K562 (cell line): ENCODE measurements around the gene RNFT1. TPM values are rescaled to one million over a fixed set of nuclear protein-coding genes. Genes with fewer than 3 reads are reported as not detected.

Experiments
- ATAC-seq: fragments of 200-7000 bp; cut with Tn5 transposase; 3 replicates; pipeline ENCODE4 v1.9.1; 2020; ENCODE audit warnings: moderate library complexity
- BruUV-seq: library from RNA; stranded (reverse); fragments of 400-500 nt; replicated peaks from 2 replicates; lab custom pipeline; 2021; lab: Mats Ljungman, UMichigan
- CTCF ChIA-PET: fragments of 300-600 bp; formaldehyde crosslinking; extraction: SDS; loops from one replicate; lab custom pipeline; 2021; ENCODE audit warnings: low intra/inter-chr PET ratio; lab: Yijun Ruan, JAX
- POLR2A ChIA-PET: fragments of 300-600, 350-650 bp; sonication (Branson Sonifier 250); formaldehyde crosslinking; extraction: SDS; loops from one replicate; lab custom pipeline; 2021; ENCODE audit warnings: antibody characterized with exemption, inconsistent platforms; lab: Yijun Ruan, JAX
- DNase-seq, 4 experiments: peaks; one replicate each; pipeline versions ENCODE4 v3.0.0 to v3.0.0-alpha.2; 2011 to 2018; ENCODE audit warnings: low spot score in 3 of 4, mixed read lengths in 3 of 4; ENCODE audit errors: extremely low read depth in 1 of 4
- FAIRE-seq: peaks from 2 replicates; lab custom pipeline; 2011; peaks lifted over from hg19 to GRCh38; lab: Jason Lieb, UNC
- H2AFZ ChIP-seq: 2 replicates; pipeline ENCODE4 v1.6.0; 2011; ENCODE audit warnings: low read depth, low read length, control low read depth, inconsistent platforms
- H3K27ac ChIP-seq: fragments of 200-600 bp; 3 replicates; pipeline ENCODE4 v1.8.0; 2011; ENCODE audit warnings: low read depth, mild to moderate bottlenecking, control low read depth, inconsistent platforms, low read length, moderate library complexity, mixed read lengths; ENCODE audit errors: extremely low read depth
- H3K27me3 ChIP-seq, 2 experiments: fragments of 300-600 bp in 1 of 2; 2 replicates in 1 of 2; 3 replicates in 1 of 2; pipeline versions ENCODE4 v1.6.0 to v1.8.0; 2011; ENCODE audit warnings: inconsistent platforms in 2 of 2, low read length in 2 of 2, mild to moderate bottlenecking in 1 of 2, mixed read lengths in 1 of 2, moderate library complexity in 1 of 2; ENCODE audit not compliant: control insufficient read depth in 2 of 2, insufficient read depth in 2 of 2
- H3K36me3 ChIP-seq: fragments of 300-600 bp; 3 replicates; pipeline ENCODE4 v1.8.0; 2011; ENCODE audit warnings: mild to moderate bottlenecking, low read length, inconsistent platforms; ENCODE audit not compliant: control insufficient read depth, insufficient read depth
- H3K4me1 ChIP-seq, 2 experiments: fragments of 200-600 bp in 1 of 2; replicated peaks in 1 of 2; 2 replicates in 1 of 2; 3 replicates in 1 of 2; pipeline versions ENCODE4 v1.5.1 to v1.8.0; 2011; ENCODE audit warnings: inconsistent platforms in 2 of 2, low read length in 2 of 2, mild to moderate bottlenecking in 1 of 2, mixed read lengths in 1 of 2, moderate library complexity in 1 of 2; ENCODE audit not compliant: control insufficient read depth in 2 of 2, insufficient read depth in 2 of 2
- H3K4me2 ChIP-seq: 2 replicates; pipeline ENCODE4 v1.6.1; 2011; ENCODE audit warnings: low read length, control low read depth, inconsistent platforms, mixed read lengths; ENCODE audit not compliant: insufficient read depth
- H3K4me3 ChIP-seq: fragments of 200-600 bp; sonication (generic), shearing (Covaris generic); 2 replicates; pipeline ENCODE4 v1.5.1; 2016; ENCODE audit warnings: control low read depth, inconsistent platforms
- H3K79me2 ChIP-seq: fragments of 200-600 bp; 3 replicates; pipeline ENCODE4 v1.8.0; 2011; ENCODE audit warnings: low read length, inconsistent platforms; ENCODE audit not compliant: control insufficient read depth, insufficient read depth
- H3K9ac ChIP-seq, 2 experiments: 2 replicates each; pipeline versions ENCODE4 v1.6.0 to v1.6.1; 2011; ENCODE audit warnings: low read depth in 2 of 2, low read length in 2 of 2, control low read depth in 1 of 2, inconsistent platforms in 1 of 2, mild to moderate bottlenecking in 1 of 2, mixed read lengths in 1 of 2; ENCODE audit not compliant: insufficient read depth in 1 of 2
- H3K9me1 ChIP-seq: one replicate; pipeline ENCODE4 v1.6.0; 2011; ENCODE audit warnings: inconsistent platforms, mild to moderate bottlenecking, low read length, moderate library complexity; ENCODE audit not compliant: control insufficient read depth, insufficient read depth
- H3K9me3 ChIP-seq: replicated peaks from 2 replicates; pipeline ENCODE4 v1.5.1; 2011; ENCODE audit warnings: low read depth, low read length, inconsistent platforms; ENCODE audit not compliant: control insufficient read depth, insufficient read depth
- H4K20me1 ChIP-seq: replicated peaks from 2 replicates; pipeline ENCODE4 v1.6.1; 2011; ENCODE audit warnings: low read length, inconsistent platforms, mixed read lengths; ENCODE audit not compliant: control insufficient read depth, insufficient read depth
- EWSR1 ChIP-seq: fragments of 450-650 bp; IDR thresholded peaks from 2 replicates; pipeline ENCODE4 v1.6.1; 2018; ENCODE audit warnings: borderline replicate concordance, mild to moderate bottlenecking, low read depth, moderate library complexity; ENCODE audit not compliant: partially characterized antibody
- WGBS: fragments of 100-300 bp; shearing (Covaris generic); methylation state at CpG from one replicate; pipeline ENCODE4 v1.1.6; 2016; ENCODE audit warnings: low coverage, mixed read lengths; ENCODE audit not compliant: insufficient coverage; ENCODE audit errors: missing lambda C conversion rate; 5-methylcytosine and 5-hydroxymethylcytosine counted together
- in situ Hi-C: fragments of 300-500 bp; cut with MboI; formaldehyde crosslinking; loops from 4 replicates; pipeline ENCODE4 v1.15.0; 2018; ENCODE audit warnings: inconsistent platforms, mixed read lengths
- intact Hi-C: fragments of 100-400 bp; cut with micrococcal nuclease; formaldehyde crosslinking; loops from 2 replicates; pipeline ENCODE4 v1.14.2; 2022
- polyA plus RNA-seq, 8 experiments: library from polyadenylated mRNA; depleted of rRNA in 4 of 8; stranded (reverse) in 5 of 8; unstranded in 3 of 8; fragments of >200 nt; fragmentation: Nextera tagmentation in 2 of 8; fragmentation: Illumina TruSeq in 1 of 8; extraction: Ambion mirVana in 2 of 8; extraction: Trizol in 1 of 8; gene quantifications; 2 replicates each; pipeline versions ENCODE4 v1.2.1 to v1.2.3, GENCODE V29; 2011 to 2014; ENCODE audit warnings: inconsistent platforms in 1 of 8, missing spikeins in 1 of 8
- total RNA-seq, 7 experiments: library from RNA; depleted of rRNA in 6 of 7; stranded (reverse); fragments of >200 nt in 6 of 7; fragmentation: Illumina TruSeq in 2 of 7; extraction: Trizol in 2 of 7; gene quantifications; 2 replicates each; pipeline versions ENCODE4 v1.2.1 to v1.2.3, GENCODE V29; 2011 to 2021; ENCODE audit warnings: low replicate concordance in 1 of 7
- TF ChIP-seq, protein P1 (sequence below), 2 experiments: fragments of 450-650 bp; IDR thresholded peaks; 2 replicates each; pipeline ENCODE4 v1.6.1; 2018; ENCODE audit warnings: mild to moderate bottlenecking in 2 of 2, low read depth in 1 of 2; ENCODE audit not compliant: partially characterized antibody in 2 of 2
- TF ChIP-seq, protein P2 (sequence below): fragments of 450-650 bp; IDR thresholded peaks from 2 replicates; pipeline ENCODE4 v1.6.1; 2016
- TF ChIP-seq, protein P3 (sequence below), 3 experiments: fragments of 200-800 bp in 1 of 3; fragments of 250-450 bp in 1 of 3; fragments of 450-650 bp in 1 of 3; sonication (Bioruptor Pico) in 1 of 3; sonication (Bioruptor generic) in 1 of 3; formaldehyde crosslinking in 1 of 3; IDR thresholded peaks; 2 replicates each; pipeline versions ENCODE4 v1.6.1 to v1.8.0; 2016 to 2022; ENCODE audit warnings: mild to moderate bottlenecking in 2 of 3, missing genetic modification characterization in 2 of 3, missing compliant biosample characterization in 1 of 3, moderate library complexity in 1 of 3

The RNFT1 gene
- total and polyA plus RNA-seq, 9 of the 15 experiments (the other 6 are each of a cell fraction or from before 2014, with no cell fraction given) = 15.8 to 61.3 (median 23.5) TPM

DNA sequence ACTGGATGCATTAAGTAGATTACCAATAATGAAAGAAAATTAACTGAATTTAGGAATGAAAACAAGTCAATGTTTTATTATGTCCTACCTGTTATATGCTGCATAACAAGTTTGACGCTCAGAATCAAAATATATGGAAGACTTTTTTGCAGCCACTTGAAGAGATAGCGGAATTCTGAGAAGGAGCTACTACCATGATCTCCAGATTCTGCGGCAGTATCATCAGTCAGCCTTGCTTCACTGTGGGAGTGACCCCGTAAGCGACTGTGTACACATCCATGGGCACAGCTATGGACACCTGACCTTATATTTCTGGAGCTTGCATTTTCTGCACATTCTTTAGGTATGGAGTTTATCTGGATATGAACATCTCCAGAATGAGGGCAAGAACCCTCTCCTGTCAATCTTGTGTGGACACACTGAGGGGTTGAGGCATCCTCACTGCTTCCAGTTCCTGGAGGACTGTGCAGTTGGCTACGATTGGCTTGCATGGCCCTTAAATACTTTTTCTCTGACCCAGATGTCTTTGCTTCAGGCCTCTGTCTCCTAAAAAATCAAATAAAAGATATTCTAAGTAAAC is 1.7 kb downstream of the RNFT1 start:
- ChIA-PET POLR2A (interaction anchor here (0.6 kb wide), 1 partner anchor 255 kb away, joined by 3 read pairs; the partner anchor contains the start of genes PTRH2 and VMP1), CTCF (no interaction called here)
- peaks cover 9% of the 10 kb centered on the region; the same call in 1 of the 3 replicates for H3K36me3 ChIP-seq
- ATAC-seq (no peak), DNase-seq (no peak), FAIRE-seq (no peak)
- BruUV-seq = no TSS peak
- H3K27me3 ChIP-seq = no peaks in the 10 kb centered on the region
- H4K20me1 ChIP-seq = no peaks in the 10 kb centered on the region
- peaks cover 12% of the 10 kb centered on the region; the same call in 2 of the 3 replicates for H3K79me2 ChIP-seq
- no peaks in the 10 kb centered on the region for H3K9me3 ChIP-seq
- TF ChIP-seq, protein P1, sequence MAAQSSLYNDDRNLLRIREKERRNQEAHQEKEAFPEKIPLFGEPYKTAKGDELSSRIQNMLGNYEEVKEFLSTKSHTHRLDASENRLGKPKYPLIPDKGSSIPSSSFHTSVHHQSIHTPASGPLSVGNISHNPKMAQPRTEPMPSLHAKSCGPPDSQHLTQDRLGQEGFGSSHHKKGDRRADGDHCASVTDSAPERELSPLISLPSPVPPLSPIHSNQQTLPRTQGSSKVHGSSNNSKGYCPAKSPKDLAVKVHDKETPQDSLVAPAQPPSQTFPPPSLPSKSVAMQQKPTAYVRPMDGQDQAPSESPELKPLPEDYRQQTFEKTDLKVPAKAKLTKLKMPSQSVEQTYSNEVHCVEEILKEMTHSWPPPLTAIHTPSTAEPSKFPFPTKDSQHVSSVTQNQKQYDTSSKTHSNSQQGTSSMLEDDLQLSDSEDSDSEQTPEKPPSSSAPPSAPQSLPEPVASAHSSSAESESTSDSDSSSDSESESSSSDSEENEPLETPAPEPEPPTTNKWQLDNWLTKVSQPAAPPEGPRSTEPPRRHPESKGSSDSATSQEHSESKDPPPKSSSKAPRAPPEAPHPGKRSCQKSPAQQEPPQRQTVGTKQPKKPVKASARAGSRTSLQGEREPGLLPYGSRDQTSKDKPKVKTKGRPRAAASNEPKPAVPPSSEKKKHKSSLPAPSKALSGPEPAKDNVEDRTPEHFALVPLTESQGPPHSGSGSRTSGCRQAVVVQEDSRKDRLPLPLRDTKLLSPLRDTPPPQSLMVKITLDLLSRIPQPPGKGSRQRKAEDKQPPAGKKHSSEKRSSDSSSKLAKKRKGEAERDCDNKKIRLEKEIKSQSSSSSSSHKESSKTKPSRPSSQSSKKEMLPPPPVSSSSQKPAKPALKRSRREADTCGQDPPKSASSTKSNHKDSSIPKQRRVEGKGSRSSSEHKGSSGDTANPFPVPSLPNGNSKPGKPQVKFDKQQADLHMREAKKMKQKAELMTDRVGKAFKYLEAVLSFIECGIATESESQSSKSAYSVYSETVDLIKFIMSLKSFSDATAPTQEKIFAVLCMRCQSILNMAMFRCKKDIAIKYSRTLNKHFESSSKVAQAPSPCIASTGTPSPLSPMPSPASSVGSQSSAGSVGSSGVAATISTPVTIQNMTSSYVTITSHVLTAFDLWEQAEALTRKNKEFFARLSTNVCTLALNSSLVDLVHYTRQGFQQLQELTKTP (IDR thresholded peaks at IDR 0.05; ENCODE audit: low read depth in 1 of 2, partially characterized antibody in 2 of 2) = no peak
- peak; percentile 56 for TF ChIP-seq EWSR1
- TF ChIP-seq, protein P2, sequence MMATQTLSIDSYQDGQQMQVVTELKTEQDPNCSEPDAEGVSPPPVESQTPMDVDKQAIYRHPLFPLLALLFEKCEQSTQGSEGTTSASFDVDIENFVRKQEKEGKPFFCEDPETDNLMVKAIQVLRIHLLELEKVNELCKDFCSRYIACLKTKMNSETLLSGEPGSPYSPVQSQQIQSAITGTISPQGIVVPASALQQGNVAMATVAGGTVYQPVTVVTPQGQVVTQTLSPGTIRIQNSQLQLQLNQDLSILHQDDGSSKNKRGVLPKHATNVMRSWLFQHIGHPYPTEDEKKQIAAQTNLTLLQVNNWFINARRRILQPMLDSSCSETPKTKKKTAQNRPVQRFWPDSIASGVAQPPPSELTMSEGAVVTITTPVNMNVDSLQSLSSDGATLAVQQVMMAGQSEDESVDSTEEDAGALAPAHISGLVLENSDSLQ = peak; percentile 51
- TF ChIP-seq, protein P3, sequence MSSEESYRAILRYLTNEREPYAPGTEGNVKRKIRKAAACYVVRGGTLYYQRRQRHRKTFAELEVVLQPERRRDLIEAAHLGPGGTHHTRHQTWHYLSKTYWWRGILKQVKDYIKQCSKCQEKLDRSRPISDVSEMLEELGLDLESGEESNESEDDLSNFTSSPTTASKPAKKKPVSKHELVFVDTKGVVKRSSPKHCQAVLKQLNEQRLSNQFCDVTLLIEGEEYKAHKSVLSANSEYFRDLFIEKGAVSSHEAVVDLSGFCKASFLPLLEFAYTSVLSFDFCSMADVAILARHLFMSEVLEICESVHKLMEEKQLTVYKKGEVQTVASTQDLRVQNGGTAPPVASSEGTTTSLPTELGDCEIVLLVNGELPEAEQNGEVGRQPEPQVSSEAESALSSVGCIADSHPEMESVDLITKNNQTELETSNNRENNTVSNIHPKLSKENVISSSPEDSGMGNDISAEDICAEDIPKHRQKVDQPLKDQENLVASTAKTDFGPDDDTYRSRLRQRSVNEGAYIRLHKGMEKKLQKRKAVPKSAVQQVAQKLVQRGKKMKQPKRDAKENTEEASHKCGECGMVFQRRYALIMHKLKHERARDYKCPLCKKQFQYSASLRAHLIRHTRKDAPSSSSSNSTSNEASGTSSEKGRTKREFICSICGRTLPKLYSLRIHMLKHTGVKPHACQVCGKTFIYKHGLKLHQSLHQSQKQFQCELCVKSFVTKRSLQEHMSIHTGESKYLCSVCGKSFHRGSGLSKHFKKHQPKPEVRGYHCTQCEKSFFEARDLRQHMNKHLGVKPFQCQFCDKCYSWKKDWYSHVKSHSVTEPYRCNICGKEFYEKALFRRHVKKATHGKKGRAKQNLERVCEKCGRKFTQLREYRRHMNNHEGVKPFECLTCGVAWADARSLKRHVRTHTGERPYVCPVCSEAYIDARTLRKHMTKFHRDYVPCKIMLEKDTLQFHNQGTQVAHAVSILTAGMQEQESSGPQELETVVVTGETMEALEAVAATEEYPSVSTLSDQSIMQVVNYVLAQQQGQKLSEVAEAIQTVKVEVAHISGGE (CRISPR knock-in tag; IDR thresholded peaks at IDR 0.05) = peak in 1 of 3 experiments; percentile 68; a peak in 2 of 6 replicates
- no peak overlapping the region for H2AFZ ChIP-seq
- H3K4me2 ChIP-seq = 0 out of 2 replicates have a peak overlapping the region, but pooled peaks have one; percentile 95
- H3K9me1 ChIP-seq = no peaks in the 10 kb centered on the region
- no peak overlapping the region for H3K4me3 ChIP-seq
- H3K27ac ChIP-seq = no peak overlapping the region
- WGBS = 70% methylated on average over 6 of the region's 6 CpGs
- in situ Hi-C loops (no loop called here), intact Hi-C loops (no loop called here)
- H3K4me1 ChIP-seq = peaks cover 5 to 11% of the 10 kb centered on the region in 2 experiments; a peak in 4 of 5 replicates
- peak overlapping the region in 1 of 2 experiments; percentile 61; a peak in 1 of 4 replicates for H3K9ac ChIP-seq
